Measurements from ENCODE around the gene ANKFN1.

DNA sequence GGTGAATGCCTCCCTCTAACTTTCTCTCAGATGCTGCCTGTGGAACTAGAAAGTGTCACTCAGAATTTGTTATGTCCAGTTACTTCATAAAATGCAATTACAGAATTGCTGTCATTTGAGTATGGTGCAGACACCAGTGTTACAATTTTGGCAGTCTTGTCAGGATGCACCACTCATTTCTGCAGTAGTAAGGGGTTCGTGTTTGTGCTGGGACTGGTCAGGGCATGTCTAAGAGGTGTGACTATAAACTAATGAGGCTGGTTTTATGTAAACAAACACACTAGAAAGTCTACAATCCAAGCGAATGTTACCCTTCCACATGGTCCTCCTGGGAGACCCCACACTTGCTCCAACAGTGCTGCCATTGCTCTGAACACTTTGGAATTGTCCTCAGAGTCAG is 206.2 kb downstream of the ANKFN1 start:
- no peak for TF ChIP-seq SRF (IDR thresholded peaks at IDR 0.05; ENCODE audit: low read depth in 2 of 2, low read length in 2 of 2)
- TF ChIP-seq SIN3A (IDR thresholded peaks at IDR 0.05; ENCODE audit: low read depth, low read length): no peak
- TF ChIP-seq ZBTB33 (IDR thresholded peaks at IDR 0.05): no peak
- TF ChIP-seq RCOR1 (conservative IDR thresholded peaks at IDR 0.05; ENCODE audit: low read depth, low read length): no peak
- TF ChIP-seq ZZZ3 (IDR thresholded peaks at IDR 0.05; ENCODE audit: control insufficient read depth, insufficient read length, low read depth): no peak
- no peak for TF ChIP-seq NFYB (IDR thresholded peaks at IDR 0.05; ENCODE audit: insufficient read depth, low read depth, low read length)
